Measurements from ENCODE around the gene RS1. TPM values are rescaled to one million over a fixed set of nuclear protein-coding genes. Genes with fewer than 3 reads are reported as not detected.

RS1 gene
- total RNA-seq, 4 donors from 2014 or later: not detected

GRCh38 chrX:18676470-18676869 lies 4.6 kb upstream of the RS1 start:
- intact Hi-C loops (cut with DNase I; ENCODE audit: low total_unique reads): no loop called here

GRCh38 chrX:18676050-18676449 lies 4.1 kb upstream of the RS1 start:
- no peak for TF ChIP-seq POLR2A (IDR thresholded peaks at IDR 0.05)
- TF ChIP-seq CTCF (IDR thresholded peaks at IDR 0.05): no peak
- 82 to 84% methylated on average over 10 of the region's 10 CpGs for WGBS, 2 donors
- intact Hi-C loops (cut with DNase I; ENCODE audit: low total_unique reads): no loop called here
- no peak for DNase-seq (ENCODE audit: low spot score in 2 of 2)
- H3K4me3 ChIP-seq (ENCODE audit: low read depth, poor library complexity, severe bottlenecking): no peak overlapping the region

More at GRCh38 chrX:18676470-18676869, 4.6 kb upstream of the RS1 start:
- 59 to 68% methylated on average over 10 to 11 of the region's 11 CpGs for WGBS, 2 donors
- no peak overlapping the region for H3K4me3 ChIP-seq (ENCODE audit: low read depth, poor library complexity, severe bottlenecking)
- TF ChIP-seq CTCF (IDR thresholded peaks at IDR 0.05) (no peak), POLR2A (IDR thresholded peaks at IDR 0.05) (no peak)
- no peak for DNase-seq (ENCODE audit: low spot score in 2 of 2)

DNA sequence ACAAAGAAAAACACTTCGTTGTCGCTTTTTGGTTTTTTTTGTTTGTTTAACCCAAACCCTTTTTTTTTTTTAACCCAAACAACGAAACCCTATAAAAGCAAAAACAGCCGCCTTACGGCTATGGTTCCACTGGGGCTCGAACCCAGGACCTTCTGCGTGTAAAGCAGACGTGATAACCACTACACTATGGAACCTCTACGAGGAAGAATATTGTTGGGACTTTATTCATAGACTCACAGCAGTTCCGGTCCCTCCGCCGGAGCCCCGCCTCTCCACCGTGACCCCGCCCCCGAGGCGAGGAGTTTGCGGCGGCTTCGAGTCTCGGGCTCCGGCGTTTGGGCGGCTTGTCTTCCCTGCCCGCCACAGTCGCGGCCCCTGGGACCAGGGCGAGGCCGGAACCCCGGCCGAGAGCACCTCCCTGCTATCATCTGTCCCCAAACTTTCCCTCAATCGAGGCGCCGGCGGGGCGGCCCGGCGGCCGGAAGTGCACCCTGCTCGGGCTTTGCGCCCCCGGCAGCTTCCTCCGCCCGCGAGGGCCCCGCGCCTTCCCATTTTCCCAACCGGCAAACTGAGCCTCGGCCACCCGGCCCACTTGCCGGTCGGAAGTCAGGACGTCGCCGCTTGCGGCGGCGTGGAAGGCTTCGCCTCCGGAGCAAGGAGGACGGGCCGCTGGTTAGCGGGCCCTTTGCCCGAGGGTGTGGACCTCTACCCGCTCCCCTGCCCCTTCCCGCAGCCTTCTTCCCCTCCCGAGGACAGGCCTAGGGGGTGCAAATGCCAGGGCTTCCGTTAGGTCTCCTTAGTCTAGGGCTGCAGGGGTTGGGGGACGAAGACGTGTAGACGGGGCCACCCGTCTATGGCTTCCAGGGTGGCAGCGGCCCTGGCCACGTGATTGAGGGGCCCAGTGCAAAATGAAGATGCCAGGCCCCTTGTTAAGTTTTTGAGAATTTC lies 3.2 kb upstream of the RS1 start:
- TF ChIP-seq POLR2A (IDR thresholded peaks at IDR 0.05) (no peak), CTCF (IDR thresholded peaks at IDR 0.05) (no peak)
- peak; percentile 64 to 95 for DNase-seq (ENCODE audit: low spot score in 2 of 2)
- 0 to 22% methylated on average over 26 to 67 of the region's 74 CpGs for WGBS, 2 donors
- intact Hi-C loops (cut with DNase I; ENCODE audit: low total_unique reads): no loop called here
- peak overlapping the region; percentile 45 for H3K4me3 ChIP-seq (ENCODE audit: low read depth, poor library complexity, severe bottlenecking)

- DNase-seq (ENCODE audit: low spot score in 2 of 2): peak in 1 of 2 donors; percentile 86
- no peak for TF ChIP-seq CTCF (IDR thresholded peaks at IDR 0.05)
- no peak for TF ChIP-seq POLR2A (IDR thresholded peaks at IDR 0.05)
These were observed 2.5 kb upstream of the RS1 start for GRCh38 chrX:18674417-18674787.

GRCh38 chrX:18668071-18668835 lies 3.7 kb downstream of the RS1 start:
- 61 to 69% methylated on average over 15 of the region's 15 CpGs for WGBS, 2 donors
- DNase-seq (ENCODE audit: low spot score in 2 of 2): no peak
- no peak overlapping the region for H3K4me3 ChIP-seq (ENCODE audit: low read depth, poor library complexity, severe bottlenecking)
- intact Hi-C loops (cut with DNase I; ENCODE audit: low total_unique reads): no loop called here
- TF ChIP-seq CTCF (IDR thresholded peaks at IDR 0.05): no peak
- TF ChIP-seq POLR2A (IDR thresholded peaks at IDR 0.05): no peak

More at GRCh38 chrX:18674417-18674787, 2.5 kb upstream of the RS1 start:
- WGBS, 2 donors: 3 to 32% methylated on average over 18 to 19 of the region's 19 CpGs
- intact Hi-C loops (cut with DNase I; ENCODE audit: low total_unique reads): no loop called here
- H3K4me3 ChIP-seq (ENCODE audit: low read depth, poor library complexity, severe bottlenecking): peak overlapping the region; percentile 15
